ENCODE results near the gene PRDM16. TPM values are rescaled to one million over a fixed set of nuclear protein-coding genes. Genes with fewer than 3 reads are reported as not detected.

The PRDM16 gene
- total and polyA plus RNA-seq, 3 donors from 2014 or later, result 2.1 to 5.6 (median 4.7) TPM

GRCh38 chr1:3450983-3451382 is 382.0 kb downstream of the PRDM16 start:
- WGBS, 2 donors, result 77 to 78% methylated on average over 12 of the region's 12 CpGs
- H3K27me3 ChIP-seq, result no peaks in the 10 kb centered on the region
- no peaks in the 10 kb centered on the region for H3K36me3 ChIP-seq (ENCODE audit: low read depth, missing control alignments)
- H3K4me3 ChIP-seq, result no peak overlapping the region
- no peaks in the 10 kb centered on the region for H3K9me3 ChIP-seq
- intact Hi-C loops (cut with DNase I; ENCODE audit: low total_unique reads), result no loop called here
- no peak overlapping the region for H3K27ac ChIP-seq
- no peak for TF ChIP-seq CTCF (IDR thresholded peaks at IDR 0.05)
- DNase-seq, result no peak
- peaks cover 12% of the 10 kb centered on the region for H3K4me1 ChIP-seq

- DNase-seq, result no peak
- peaks cover 21% of the 10 kb centered on the region for H3K4me1 ChIP-seq
- H3K4me3 ChIP-seq, result no peak overlapping the region
- 78 to 88% methylated on average over 8 to 23 of the region's 23 CpGs for WGBS, 2 donors
- TF ChIP-seq POLR2A (IDR thresholded peaks at IDR 0.05) (no peak), CTCF (IDR thresholded peaks at IDR 0.05) (no peak)
- no peaks in the 10 kb centered on the region for H3K9me3 ChIP-seq
- intact Hi-C loops (cut with DNase I; ENCODE audit: low total_unique reads), result no loop called here
- no peaks in the 10 kb centered on the region for H3K27me3 ChIP-seq
- H3K36me3 ChIP-seq (ENCODE audit: low read depth, missing control alignments), result no peaks in the 10 kb centered on the region
- no peak overlapping the region for H3K27ac ChIP-seq
Measured at GRCh38 chr1:3451994-3452865, 383.2 kb downstream of the PRDM16 start.

- H3K27ac ChIP-seq, result no peak overlapping the region
- no peaks in the 10 kb centered on the region for H3K9me3 ChIP-seq
- H3K36me3 ChIP-seq (ENCODE audit: low read depth, missing control alignments), result no peaks in the 10 kb centered on the region
- no peak overlapping the region for H3K4me3 ChIP-seq
- DNase-seq, result no peak
- intact Hi-C loops (cut with DNase I; ENCODE audit: low total_unique reads), result no loop called here
- TF ChIP-seq CTCF (IDR thresholded peaks at IDR 0.05) (no peak), POLR2A (IDR thresholded peaks at IDR 0.05) (no peak)
- peaks cover 25% of the 10 kb centered on the region for H3K4me1 ChIP-seq
- H3K27me3 ChIP-seq, result no peaks in the 10 kb centered on the region
- 66 to 67% methylated on average over 5 of the region's 5 CpGs for WGBS, 2 donors
Measured at GRCh38 chr1:3452866-3453175, 383.8 kb downstream of the PRDM16 start.

- H3K4me1 ChIP-seq, result peaks cover 30% of the 10 kb centered on the region
- 43 to 48% methylated on average over 10 to 18 of the region's 18 CpGs for WGBS, 2 donors
- intact Hi-C loops (cut with DNase I; ENCODE audit: low total_unique reads), result no loop called here
Measured at GRCh38 chr1:3453203-3453761, 384.3 kb downstream of the PRDM16 start.

More at GRCh38 chr1:3453203-3453761, 384.3 kb downstream of the PRDM16 start:
- Histone ChIP-seq H3K4me3 (no peak overlapping the region), H3K27ac (peak overlapping the region in 1 of 2 donors; percentile 18), H3K36me3 (ENCODE audit: low read depth, missing control alignments) (no peaks in the 10 kb centered on the region), H3K27me3 (no peaks in the 10 kb centered on the region), H3K9me3 (no peaks in the 10 kb centered on the region)
- DNase-seq, result peak; percentile 82
- TF ChIP-seq CTCF (IDR thresholded peaks at IDR 0.05) (peak; percentile 81 to 95 (median 92)), POLR2A (IDR thresholded peaks at IDR 0.05) (no peak)

Data from testis (tissue), 3 donors.